ENCODE data around the gene ASXL1. TPM values are rescaled to one million over a fixed set of nuclear protein-coding genes. Genes with fewer than 3 reads are reported as not detected.

The ASXL1 gene
- polyA plus RNA-seq, 2 of the 4 experiments (the other 2 are of a cell fraction), result 35.7 to 36.0 TPM

- no peak overlapping the region for H3K4me2 ChIP-seq
- no peak for TF ChIP-seq GATA3 (IDR thresholded peaks at IDR 0.05; ENCODE audit: borderline replicate concordance)
- no peak for TF ChIP-seq HDAC2 (IDR thresholded peaks at IDR 0.05)
- TF ChIP-seq CTCF (IDR thresholded peaks at IDR 0.05), result no peak
- no peak for TF ChIP-seq ZFP36 (IDR thresholded peaks at IDR 0.05; ENCODE audit: borderline replicate concordance, partially characterized antibody)
- TF ChIP-seq SMC3 (IDR thresholded peaks at IDR 0.05), result no peak
- no peak for TF ChIP-seq ZC3H11A (IDR thresholded peaks at IDR 0.05)
- TF ChIP-seq JUN (IDR thresholded peaks at IDR 0.05), result no peak
- TF ChIP-seq CBX2 (IDR thresholded peaks at IDR 0.05; ENCODE audit: borderline replicate concordance, low read depth), result no peak
- no peak for TF ChIP-seq RNF2 (IDR thresholded peaks at IDR 0.05; ENCODE audit: borderline replicate concordance, low read depth)
- TF ChIP-seq NR3C1 (IDR thresholded peaks at IDR 0.05), result no peak
- no peak for TF ChIP-seq EP300 (IDR thresholded peaks at IDR 0.05)
- H3K27ac ChIP-seq, result no peak overlapping the region
- no peak for ATAC-seq
- peaks cover 10% of the 10 kb centered on the region for H3K4me1 ChIP-seq
- ChIA-PET POLR2A (no interaction called here), CTCF (interaction anchor here (1.0 kb wide), 1 partner anchor 10 kb away, joined by 7 read pairs; no protein-coding TSS in a partner anchor)
- H3K4me3 ChIP-seq, result no peak overlapping the region
- no peaks in the 10 kb centered on the region for H3K9me3 ChIP-seq
- DNase-seq (ENCODE audit: low read depth in 1 of 2, low spot score in 1 of 2), result no peak
- WGBS (ENCODE audit: missing lambda C conversion rate), result 79% methylated on average over 3 of the region's 3 CpGs
- no peak for FAIRE-seq
Observed at GRCh38 chr20:32348207-32348606, 9.9 kb upstream of the ASXL1 start.

- Histone ChIP-seq H3K4me3 (no peak overlapping the region), H3K27ac (no peak overlapping the region), H3K4me2 (no peak overlapping the region), H3K4me1 (peaks cover 18% of the 10 kb centered on the region), H3K9me3 (no peaks in the 10 kb centered on the region)
- no peak for DNase-seq (ENCODE audit: low read depth in 1 of 2, low spot score in 1 of 2)
- POLR2A ChIA-PET, result no interaction called here
- CTCF ChIA-PET, result interaction anchor here (0.8 to 1.4 kb wide), 2 partner anchors 13 to 171 kb away, joined by 3 to 4 read pairs; no protein-coding TSS in a partner anchor
- TF ChIP-seq MAFK (IDR thresholded peaks at IDR 0.05; ENCODE audit: partially characterized antibody), result no peak
- TF ChIP-seq NR3C1 (IDR thresholded peaks at IDR 0.05), result no peak
- TF ChIP-seq RFX5 (IDR thresholded peaks at IDR 0.05), result no peak
- TF ChIP-seq HDAC2 (IDR thresholded peaks at IDR 0.05), result no peak
- no peak for TF ChIP-seq ZNF302 (CRISPR knock-in tag; IDR thresholded peaks at IDR 0.05)
- no peak for FAIRE-seq
- WGBS (ENCODE audit: missing lambda C conversion rate), result 68% methylated on average over 3 of the region's 3 CpGs
- ATAC-seq, result no peak
Observed at GRCh38 chr20:32350421-32350820, 7.7 kb upstream of the ASXL1 start.

GRCh38 chr20:32352121-32352720 lies 5.9 kb upstream of the ASXL1 start:
- FAIRE-seq, result no peak
- POLR2A ChIA-PET, result no interaction called here

GRCh38 chr20:32353848-32354496 lies 4.2 kb upstream of the ASXL1 start:
- TF ChIP-seq HOXA7 (CRISPR knock-in tag; IDR thresholded peaks at IDR 0.05) (no peak), POLR2AphosphoS2 (conservative IDR thresholded peaks at IDR 0.05; ENCODE audit: low read length) (no peak), NFE2L2 (conservative IDR thresholded peaks at IDR 0.05; ENCODE audit: low read length) (no peak), SMC3 (IDR thresholded peaks at IDR 0.05) (no peak), BHLHE40 (IDR thresholded peaks at IDR 0.05; ENCODE audit: low read depth, low read length) (no peak), ZNF302 (CRISPR knock-in tag; IDR thresholded peaks at IDR 0.05) (no peak), TFCP2L1 (CRISPR knock-in tag; IDR thresholded peaks at IDR 0.05) (no peak), USF2 (IDR thresholded peaks at IDR 0.05) (no peak), PBX3 (IDR thresholded peaks at IDR 0.05) (no peak), CEBPB (IDR thresholded peaks at IDR 0.05) (no peak), SREBF2 (IDR thresholded peaks at IDR 0.05) (no peak), EHMT2 (IDR thresholded peaks at IDR 0.05; ENCODE audit: low read depth) (no peak), E2F6 (IDR thresholded peaks at IDR 0.05; ENCODE audit: borderline replicate concordance, low read depth) (no peak), MYC (IDR thresholded peaks at IDR 0.05; ENCODE audit: borderline replicate concordance, low read length) (no peak)
- Histone ChIP-seq H3K9me3 (no peaks in the 10 kb centered on the region), H3K27ac (peak overlapping the region; percentile 98 to 100), H3K4me1 (peaks cover 36% of the 10 kb centered on the region), H3K4me2 (peak overlapping the region; percentile 91), H3K4me3 (no peak overlapping the region)
- no peak for ATAC-seq
- no peak for DNase-seq (ENCODE audit: low read depth in 1 of 2, low spot score in 1 of 2)
- FAIRE-seq, result no peak
- POLR2A ChIA-PET, result no interaction called here
- CTCF ChIA-PET, result interaction anchor here (1.0 to 1.2 kb wide), 2 partner anchors 9 to 17 kb away, joined by 3 to 10 read pairs; no protein-coding TSS in a partner anchor
- 92% methylated on average over 6 of the region's 6 CpGs for WGBS (ENCODE audit: missing lambda C conversion rate)

More at GRCh38 chr20:32352121-32352720, 5.9 kb upstream of the ASXL1 start:
- no peak overlapping the region for H3K4me2 ChIP-seq
- H3K4me3 ChIP-seq, result no peak overlapping the region
- CTCF ChIA-PET, result interaction anchor here (0.6 to 1.4 kb wide), 3 partner anchors 16 to 23 kb away, joined by 3 read pairs; no protein-coding TSS in a partner anchor
- no peaks in the 10 kb centered on the region for H3K9me3 ChIP-seq
- no peak for ATAC-seq
- H3K27ac ChIP-seq, result no peak overlapping the region
- H3K4me1 ChIP-seq, result peaks cover 35% of the 10 kb centered on the region
- no peak for DNase-seq (ENCODE audit: low read depth in 1 of 2, low spot score in 1 of 2)
- TF ChIP-seq MAZ (IDR thresholded peaks at IDR 0.05; ENCODE audit: borderline replicate concordance, low read depth, low read length), result no peak
- TF ChIP-seq CEBPB (IDR thresholded peaks at IDR 0.05), result peak; percentile 7 to 30; a peak in 1 of 4 replicates
- 96% methylated on average over 3 of the region's 3 CpGs for WGBS (ENCODE audit: missing lambda C conversion rate)
